H1 (cell line): ENCODE measurements around the gene SARS2. TPM values are rescaled to one million over a fixed set of nuclear protein-coding genes. Genes with fewer than 3 reads are reported as not detected.

Experiments
- CTCF ChIA-PET: fragments of 300-600 bp; sonication (Branson Sonifier 250); formaldehyde crosslinking; loops from one replicate; lab custom pipeline; 2021; ENCODE audit not compliant: partially characterized antibody; lab: Charles Lee
- POLR2A ChIA-PET: fragments of 300-600 bp; sonication (Branson Sonifier 250); formaldehyde crosslinking; loops from one replicate; lab custom pipeline; 2021; ENCODE audit warnings: inconsistent platforms; ENCODE audit not compliant: partially characterized antibody; lab: Charles Lee
- DNase-seq, 2 experiments: peaks; one replicate each; pipeline versions ENCODE4 v3.0.0 to v3.0.0-alpha.2; 2010 to 2022; ENCODE audit warnings: low spot score in 2 of 2, low read depth in 1 of 2, mixed read lengths in 1 of 2
- FAIRE-seq: peaks from 2 replicates; lab custom pipeline; 2011; peaks lifted over from hg19 to GRCh38; lab: Jason Lieb, UNC
- H2AFZ ChIP-seq: 2 replicates; pipeline ENCODE4 v1.8.1; 2012; ENCODE audit warnings: low read length, inconsistent platforms
- H2AK5ac ChIP-seq: 2 replicates; pipeline ENCODE4 v1.6.1; 2013; ENCODE audit warnings: low read depth, low read length
- H2BK120ac ChIP-seq: replicated peaks from 2 replicates; pipeline ENCODE3; 2013; ENCODE audit warnings: low read depth, low read length, inconsistent platforms
- H2BK12ac ChIP-seq: 2 replicates; pipeline ENCODE4 v1.6.1; 2013; ENCODE audit warnings: low read depth, low read length
- H2BK15ac ChIP-seq: 2 replicates; pipeline ENCODE4 v1.6.1; 2013; ENCODE audit warnings: low read length
- H2BK20ac ChIP-seq: 2 replicates; pipeline ENCODE4 v1.6.1; 2013; ENCODE audit warnings: low read length
- H2BK5ac ChIP-seq: 2 replicates; pipeline ENCODE4 v1.6.1; 2013; ENCODE audit warnings: low read depth, low read length
- H3K14ac ChIP-seq: 2 replicates; pipeline ENCODE4 v1.6.1; 2013; ENCODE audit warnings: inconsistent platforms; ENCODE audit not compliant: insufficient read length
- H3K18ac ChIP-seq: 2 replicates; pipeline ENCODE4 v1.6.1; 2013; ENCODE audit warnings: low read length; ENCODE audit errors: extremely low read depth
- H3K23ac ChIP-seq: 2 replicates; pipeline ENCODE4 v1.6.1; 2013; ENCODE audit warnings: inconsistent platforms; ENCODE audit not compliant: insufficient read length
- H3K23me2 ChIP-seq: 2 replicates; pipeline ENCODE4 v1.6.1; 2013; ENCODE audit warnings: low read depth, low read length
- H3K27ac ChIP-seq: 2 replicates; pipeline ENCODE4 v1.6.1; 2011; ENCODE audit warnings: low read depth, low read length, inconsistent platforms
- H3K27me3 ChIP-seq, 4 experiments: replicated peaks in 1 of 4; 1 replicate in 1 of 4; 2 replicates in 3 of 4; pipeline versions ENCODE4 v1.6.1 to v1.8.1; 2011 to 2013; ENCODE audit warnings: low read length in 3 of 4, mild to moderate bottlenecking in 3 of 4, inconsistent platforms in 2 of 4, mixed read lengths in 2 of 4, moderate library complexity in 1 of 4; ENCODE audit not compliant: control insufficient read depth in 3 of 4, insufficient read depth in 3 of 4; ENCODE audit errors: extremely low read depth in 1 of 4
- H3K36me3 ChIP-seq, 4 experiments: 2 replicates each; pipeline versions ENCODE4 v1.6.1 to v1.8.1; 2011 to 2013; ENCODE audit warnings: mild to moderate bottlenecking in 4 of 4, low read length in 3 of 4, moderate library complexity in 2 of 4, control low read depth in 1 of 4, inconsistent platforms in 1 of 4; ENCODE audit not compliant: insufficient read depth in 4 of 4, control insufficient read depth in 2 of 4
- H3K4ac ChIP-seq: replicated peaks from 2 replicates; pipeline ENCODE3; 2013; ENCODE audit warnings: low read length, low read depth, mixed read lengths, inconsistent platforms; ENCODE audit not compliant: insufficient read length
- H3K4me1 ChIP-seq, 4 experiments: replicated peaks in 1 of 4; 1 replicate in 1 of 4; 2 replicates in 3 of 4; pipeline versions ENCODE4 v1.6.1 to v1.8.1; 2011 to 2013; ENCODE audit warnings: low read length in 3 of 4, inconsistent platforms in 2 of 4, mixed read lengths in 1 of 4; ENCODE audit not compliant: insufficient read depth in 4 of 4, control insufficient read depth in 3 of 4
- H3K4me2 ChIP-seq, 2 experiments: 2 replicates each; pipeline versions ENCODE4 v1.6.1 to v1.8.1; 2011 to 2013; ENCODE audit warnings: low read depth in 2 of 2, low read length in 2 of 2, control low read depth in 1 of 2, inconsistent platforms in 1 of 2, mild to moderate bottlenecking in 1 of 2; ENCODE audit not compliant: insufficient read depth in 1 of 2
- H3K4me3 ChIP-seq, 4 experiments: fragments of 200-600, 300-600 bp in 1 of 4; sonication (generic), shearing (Covaris generic), sonication (Bioruptor Twin) in 1 of 4; 2 replicates each; pipeline versions ENCODE4 v1.5.1 to v1.8.1; 2011 to 2016; ENCODE audit warnings: low read length in 4 of 4, low read depth in 3 of 4, control low read depth in 2 of 4, inconsistent platforms in 2 of 4, mild to moderate bottlenecking in 2 of 4, mixed read lengths in 1 of 4, moderate library complexity in 1 of 4; ENCODE audit not compliant: insufficient read depth in 2 of 4; ENCODE audit errors: extremely low read depth in 1 of 4
- H3K56ac ChIP-seq: replicated peaks from 2 replicates; pipeline ENCODE3; 2013; ENCODE audit warnings: low read depth, mild to moderate bottlenecking, mixed read lengths, low read length, inconsistent platforms; ENCODE audit not compliant: insufficient read length
- H3K79me1 ChIP-seq: 2 replicates; pipeline ENCODE4 v1.6.1; 2013; ENCODE audit warnings: low read depth, low read length, control low read depth
- H3K79me2 ChIP-seq, 2 experiments: 2 replicates each; pipeline versions ENCODE4 v1.6.1 to v1.8.1; 2012 to 2013; ENCODE audit warnings: low read length in 2 of 2, mild to moderate bottlenecking in 2 of 2, inconsistent platforms in 1 of 2; ENCODE audit not compliant: insufficient read depth in 2 of 2, control insufficient read depth in 1 of 2
- H3K9ac ChIP-seq, 4 experiments: replicated peaks in 1 of 4; 1 replicate in 1 of 4; 2 replicates in 3 of 4; pipeline versions ENCODE4 v1.6.1 to v1.8.1; 2011 to 2013; ENCODE audit warnings: low read depth in 3 of 4, low read length in 3 of 4, control low read depth in 2 of 4, mild to moderate bottlenecking in 2 of 4, moderate library complexity in 2 of 4, inconsistent platforms in 1 of 4; ENCODE audit errors: extremely low read depth in 1 of 4
- H3K9me3 ChIP-seq, 2 experiments: 2 replicates each; pipeline versions ENCODE4 v1.6.1 to v1.8.1; 2012 to 2013; ENCODE audit warnings: mild to moderate bottlenecking in 2 of 2, moderate library complexity in 2 of 2, control low read depth in 1 of 2, inconsistent platforms in 1 of 2, low read depth in 1 of 2, low read length in 1 of 2, mixed read lengths in 1 of 2; ENCODE audit not compliant: insufficient read depth in 2 of 2
- H4K20me1 ChIP-seq, 2 experiments: replicated peaks in 1 of 2; 2 replicates each; pipeline versions ENCODE3 to v1.8.1; 2011 to 2013; ENCODE audit warnings: inconsistent platforms in 2 of 2, low read length in 2 of 2, mild to moderate bottlenecking in 1 of 2; ENCODE audit not compliant: insufficient read depth in 2 of 2, control insufficient read depth in 1 of 2
- H4K5ac ChIP-seq: 2 replicates; pipeline ENCODE4 v1.6.1; 2013; ENCODE audit warnings: low read length, low read depth, mixed read lengths, inconsistent platforms; ENCODE audit not compliant: insufficient read length
- H4K8ac ChIP-seq: 2 replicates; pipeline ENCODE4 v1.8.0; 2013; ENCODE audit warnings: mild to moderate bottlenecking, moderate library complexity, low read length, inconsistent platforms; ENCODE audit not compliant: insufficient read depth; ENCODE audit errors: extremely low read depth
- H4K91ac ChIP-seq: replicated peaks from 2 replicates; pipeline ENCODE3; 2013; ENCODE audit warnings: low read length, mixed read lengths, inconsistent platforms; ENCODE audit not compliant: insufficient read length
- CEBPB ChIP-seq: IDR thresholded peaks from 2 replicates; pipeline ENCODE4 v1.6.1; 2012; ENCODE audit warnings: low read depth, low read length
- GABPA ChIP-seq: IDR thresholded peaks from 2 replicates; pipeline ENCODE4 v1.6.1; 2011; ENCODE audit warnings: mild to moderate bottlenecking, low read length, moderate library complexity, borderline replicate concordance; ENCODE audit not compliant: insufficient read depth
- PHF8 ChIP-seq: fragments of 200-600 bp; sonication (generic); conservative IDR thresholded peaks from 2 replicates; pipeline ENCODE4 v1.7.1; 2012; ENCODE audit warnings: low read depth, mild to moderate bottlenecking, inconsistent platforms, low read length, moderate library complexity
- WGBS, 2 experiments: shearing (Covaris generic) in 1 of 2; methylation state at CpG; one replicate each; pipeline versions ENCODE4 v1.1.6 to v1.1.7; 2013 to 2015; ENCODE audit warnings: low lambda C conversion rate in 2 of 2, mixed read lengths in 2 of 2, inconsistent platforms in 1 of 2, low coverage in 1 of 2, missing lambda C conversion rate in 1 of 2; ENCODE audit not compliant: insufficient replicate concordance in 2 of 2, insufficient coverage in 1 of 2, insufficient read length in 1 of 2; ENCODE audit errors: extremely low coverage in 1 of 2, missing lambda C conversion rate in 1 of 2; 5-methylcytosine and 5-hydroxymethylcytosine counted together
- polyA plus RNA-seq, 7 experiments: library from polyadenylated mRNA; depleted of rRNA in 3 of 7; stranded (reverse) in 5 of 7; unstranded in 2 of 7; fragments of >200 nt in 5 of 7; fragments of 200-250 nt in 2 of 7; gene quantifications; 1 replicate in 5 of 7; 2 replicates in 1 of 7; 4 replicates in 1 of 7; pipeline versions ENCODE4 v1.2.1 to v1.2.3, GENCODE V29; 2011 to 2013; ENCODE audit warnings: missing spikeins in 2 of 7, mixed read lengths in 2 of 7
- total RNA-seq: library from RNA; stranded (reverse); fragmentation: NEBNext Ultra II Directional; extraction: Animal tissue kit (Norgen Biotek cat#: 25700); gene quantifications from 2 replicates; pipeline ENCODE4 v1.2.1, GENCODE V29; 2021

SARS2 gene
- total and polyA plus RNA-seq, 2 of the 8 experiments (the other 6 are each of a cell fraction or from before 2014, with no cell fraction given): 68.0 to 102 TPM

DNA sequence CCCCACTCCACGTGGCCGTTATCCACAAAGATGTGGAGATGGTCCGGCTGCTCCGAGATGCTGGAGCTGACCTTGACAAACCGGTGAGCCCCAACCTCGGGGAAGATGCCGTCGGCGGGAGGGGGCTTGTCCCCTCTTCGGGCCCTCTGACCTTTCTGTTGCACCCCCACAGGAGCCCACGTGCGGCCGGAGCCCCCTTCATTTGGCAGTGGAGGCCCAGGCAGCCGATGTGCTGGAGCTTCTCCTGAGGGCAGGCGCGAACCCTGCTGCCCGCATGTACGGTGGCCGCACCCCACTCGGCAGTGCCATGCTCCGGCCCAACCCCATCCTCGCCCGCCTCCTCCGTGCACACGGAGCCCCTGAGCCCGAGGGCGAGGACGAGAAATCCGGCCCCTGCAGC is 23.3 kb downstream of the SARS2 start:
- Histone ChIP-seq H3K36me3 (peaks cover 0 to 15% (median 1%) of the 10 kb centered on the region in 4 experiments; a peak in 3 of 8 replicates), H3K9me3 (no peaks in the 10 kb centered on the region; a peak in 1 of 4 replicates), H4K91ac (no peak overlapping the region), H4K5ac (no peak overlapping the region), H2BK20ac (no peak overlapping the region), H2BK12ac (no peak overlapping the region), H3K27ac (no peak overlapping the region), H4K20me1 (peaks cover 0 to 6% of the 10 kb centered on the region in 2 experiments), H3K9ac (no peak overlapping the region), H2AK5ac (no peak overlapping the region), H2BK120ac (no peak overlapping the region), H3K18ac (no peak overlapping the region), H2AFZ (no peak overlapping the region)
- WGBS, 2 experiments: 98% methylated on average over 20 of the region's 29 CpGs; no CpG with 5 or more reads in 1 of the 2 experiments
- TF ChIP-seq PHF8: no peak
- TF ChIP-seq CEBPB: no peak
- no peak for TF ChIP-seq GABPA
- TF ChIP-seq, all 59 proteins: peak for 0
- no peak overlapping the region for H3K4ac ChIP-seq
- no peaks in the 10 kb centered on the region for H3K79me1 ChIP-seq
- no peaks in the 10 kb centered on the region; a peak in 1 of 7 replicates for H3K27me3 ChIP-seq
- no peak overlapping the region for H2BK5ac ChIP-seq
- POLR2A ChIA-PET: interaction anchor here (0.8 to 1.5 kb wide), 3 partner anchors 10 to 27 kb away, joined by 3 to 4 read pairs (median 4); no protein-coding TSS in a partner anchor
- no peak overlapping the region for H3K4me2 ChIP-seq
- H3K79me2 ChIP-seq: no peaks in the 10 kb centered on the region
- no peak overlapping the region for H3K14ac ChIP-seq
- CTCF ChIA-PET: interaction anchor here (1.2 kb wide), 1 partner anchor 22 kb away, joined by 5 read pairs; no protein-coding TSS in a partner anchor
- no peaks in the 10 kb centered on the region; the same call in 1 of the 2 replicates for H3K23me2 ChIP-seq
- peaks cover 0 to 8% (median 1%) of the 10 kb centered on the region in 4 experiments; a peak in 3 of 7 replicates for H3K4me1 ChIP-seq
- peak overlapping the region; percentile 51; the same call in 1 of the 2 replicates for H4K8ac ChIP-seq
- no peak overlapping the region for H3K23ac ChIP-seq
- FAIRE-seq (no peak), DNase-seq (no peak)
- no peak overlapping the region for H3K56ac ChIP-seq
- H3K4me3 ChIP-seq: no peak overlapping the region
- no peak overlapping the region for H2BK15ac ChIP-seq
